GM19043 (cell line): Measurements from ENCODE around the gene SNTG2.
A peak's percentile ranks its signal among the peaks of the same experiment; 100 is the strongest.

Experiments used
- ATAC-seq: cut with Tn5 transposase; IDR thresholded peaks from one replicate; pipeline ENCODE4 v1.9.1; 2021; ENCODE audit warnings: low read depth; ENCODE audit not compliant: unreplicated experiment

Gene SNTG2

GRCh38 chr2:926259-926793 lies 24.3 kb upstream of the SNTG2 start:
- ATAC-seq = no peak

- ATAC-seq = no peak
Observed at GRCh38 chr2:926896-927295, 23.8 kb upstream of the SNTG2 start.

GRCh38 chr2:929011-929735 lies 21.5 kb upstream of the SNTG2 start:
- ATAC-seq = no peak

- ATAC-seq = no peak
Observed at GRCh38 chr2:929925-930324, 20.7 kb upstream of the SNTG2 start.

DNA sequence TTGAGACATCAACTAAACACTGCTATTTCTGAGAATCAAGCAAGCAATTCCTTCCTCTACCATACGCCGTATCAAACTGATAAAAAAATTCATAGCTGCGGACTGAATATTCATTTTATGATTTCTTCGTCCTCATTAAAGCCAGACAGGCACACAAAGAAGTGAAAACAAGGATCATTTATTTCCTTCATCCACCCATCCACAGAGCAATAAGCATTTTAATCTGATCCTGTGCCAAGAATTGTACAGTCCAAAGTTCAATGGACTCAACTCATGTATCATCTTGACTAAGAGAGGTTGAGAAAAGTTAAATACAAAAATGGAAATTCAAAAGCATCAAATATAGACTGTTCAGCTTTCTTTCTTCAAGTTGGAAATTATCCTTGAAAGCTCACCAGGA lies 19.7 kb upstream of the SNTG2 start:
- no peak for ATAC-seq

DNA sequence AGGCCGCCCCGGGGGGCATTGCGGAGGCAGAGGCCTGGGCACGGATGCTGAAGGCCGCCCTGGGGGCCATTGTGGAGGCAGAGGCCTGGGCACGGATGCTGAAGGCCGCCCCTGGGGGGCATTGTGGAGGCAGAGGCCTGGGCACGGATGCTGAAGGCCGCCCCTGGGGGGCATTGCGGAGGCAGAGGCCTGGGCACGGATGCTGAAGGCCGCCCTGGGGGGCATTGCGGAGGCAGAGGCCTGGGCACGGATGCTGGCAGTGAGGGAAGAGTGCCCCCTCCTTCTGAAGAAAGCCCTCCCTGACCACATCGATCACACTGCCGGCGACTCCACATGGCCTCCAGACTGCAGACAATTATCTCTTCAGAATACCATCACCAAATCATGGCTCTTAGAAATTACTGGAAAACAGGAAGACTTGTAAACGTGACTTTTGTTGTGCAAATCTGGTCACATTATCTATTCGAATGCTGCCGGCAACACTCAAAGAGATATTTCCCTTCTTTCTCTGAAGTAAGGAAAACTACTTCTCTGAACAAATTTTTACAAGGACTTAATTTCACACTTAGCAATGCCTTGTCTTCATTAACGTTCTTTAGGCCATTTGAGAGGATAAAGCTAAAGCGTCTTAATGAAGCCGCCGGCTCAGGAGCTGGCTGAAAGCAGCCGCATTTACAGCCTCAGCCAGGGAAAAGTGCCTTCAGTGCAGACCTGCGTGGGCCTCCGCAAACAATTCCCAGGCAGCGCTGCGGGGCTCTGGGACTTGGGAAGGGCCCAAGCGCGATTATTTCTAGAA lies 18.1 kb upstream of the SNTG2 start:
- no peak for ATAC-seq

DNA sequence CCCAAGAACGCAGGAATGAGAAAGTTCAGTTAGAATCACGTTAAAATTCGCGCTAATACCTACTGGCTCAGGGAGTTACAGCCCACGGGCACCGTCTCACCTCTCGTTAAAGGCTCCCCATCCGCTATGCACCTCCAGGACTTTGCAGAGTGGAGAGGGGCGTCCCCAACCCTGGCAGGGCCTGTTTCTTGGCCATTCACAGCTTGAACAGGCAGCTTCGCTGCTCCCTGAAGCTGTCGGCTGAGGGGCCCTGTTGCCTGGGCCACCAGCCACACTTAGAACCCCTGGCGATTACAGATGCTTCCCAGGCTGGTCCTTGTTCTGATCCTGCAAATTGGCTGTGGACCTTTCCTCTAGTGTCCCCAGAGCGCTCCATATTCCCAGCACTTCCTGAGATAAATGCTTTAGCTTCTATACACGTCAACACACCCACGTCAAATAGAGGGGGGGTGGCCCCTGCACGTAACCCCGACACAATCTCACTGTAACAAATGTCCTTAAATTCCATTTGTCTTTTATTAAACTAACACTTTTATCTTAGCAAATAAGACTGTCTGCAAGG lies 16.8 kb upstream of the SNTG2 start:
- no peak for ATAC-seq

DNA sequence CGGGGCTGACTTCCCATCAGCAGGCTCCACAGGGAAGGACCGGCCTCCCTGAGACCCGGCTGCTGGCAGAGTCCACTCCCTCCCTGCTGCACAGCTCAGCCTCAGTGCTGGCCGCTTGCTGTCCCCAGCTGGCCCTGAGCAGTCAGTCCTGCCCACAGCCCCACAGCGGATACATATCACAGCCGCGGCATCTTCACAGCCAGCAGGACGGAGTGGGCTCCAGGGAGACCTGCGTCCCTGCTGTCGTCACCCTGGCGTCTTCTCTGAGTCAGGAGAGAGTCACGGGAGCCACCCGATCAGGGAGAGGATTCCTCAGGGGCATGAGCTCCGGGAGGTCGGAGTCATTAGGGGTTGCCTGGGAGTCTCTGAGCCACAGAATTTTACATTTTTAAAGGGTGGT lies 13.1 kb upstream of the SNTG2 start:
- ATAC-seq = no peak

GRCh38 chr2:938181-939005 lies 12.3 kb upstream of the SNTG2 start:
- no peak for ATAC-seq

- no peak for ATAC-seq
Observed at GRCh38 chr2:939936-940601, 10.6 kb upstream of the SNTG2 start.

DNA sequence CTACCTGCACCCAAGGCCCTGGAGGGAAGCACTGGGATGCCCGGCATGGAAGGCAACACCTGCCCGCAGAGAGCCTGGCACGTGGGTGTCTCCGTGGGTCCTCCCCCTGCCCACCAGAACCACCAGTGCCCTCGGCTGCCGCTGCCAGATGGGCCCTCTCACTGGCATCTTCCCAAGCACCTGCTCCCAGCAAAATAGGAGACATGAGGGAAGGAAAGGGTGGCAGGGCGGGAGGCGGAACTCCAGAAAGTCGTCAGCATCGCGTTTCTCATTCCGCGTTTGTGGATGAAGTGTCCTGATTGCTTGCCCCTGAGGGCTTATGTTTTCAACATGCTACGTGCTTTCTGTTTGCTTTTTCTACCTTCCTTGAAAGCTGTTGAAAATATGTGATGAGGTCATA lies 8.8 kb upstream of the SNTG2 start:
- ATAC-seq = no peak

DNA sequence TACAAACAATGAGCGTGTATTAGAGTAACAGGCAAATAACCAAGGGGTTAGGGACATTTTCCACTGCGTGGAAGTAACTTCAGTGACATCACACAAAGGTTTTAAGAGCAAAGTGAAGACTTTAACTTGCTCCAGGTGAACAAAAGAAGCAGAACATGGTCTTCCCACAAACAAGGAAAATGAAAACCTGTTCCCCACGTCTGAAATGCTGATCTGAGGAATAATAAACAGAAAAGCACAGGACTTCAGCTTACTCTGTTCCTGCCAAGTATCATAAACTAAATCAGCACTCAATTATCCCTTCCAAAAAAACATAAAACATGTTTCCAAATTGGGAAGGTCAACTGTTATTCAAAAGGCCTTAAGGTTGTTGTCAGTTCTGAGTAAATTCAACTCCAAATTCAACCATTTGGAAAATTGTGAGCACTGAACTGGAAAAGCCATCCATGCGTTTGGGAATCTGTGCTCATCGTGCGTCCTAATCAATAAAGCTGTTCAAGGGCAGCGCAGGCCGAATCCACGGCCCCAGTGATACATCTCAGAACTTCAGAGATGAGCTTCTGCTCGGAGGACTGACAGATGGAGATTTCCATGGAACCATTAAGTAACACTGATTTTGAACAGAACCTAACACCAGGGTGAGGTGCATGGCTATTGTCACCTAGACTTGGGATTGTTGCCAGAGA lies 7.7 kb upstream of the SNTG2 start:
- ATAC-seq = no peak

GRCh38 chr2:943461-943797 lies 7.2 kb upstream of the SNTG2 start:
- ATAC-seq = no peak

- no peak for ATAC-seq
Observed at GRCh38 chr2:943821-944220, 6.8 kb upstream of the SNTG2 start.

DNA sequence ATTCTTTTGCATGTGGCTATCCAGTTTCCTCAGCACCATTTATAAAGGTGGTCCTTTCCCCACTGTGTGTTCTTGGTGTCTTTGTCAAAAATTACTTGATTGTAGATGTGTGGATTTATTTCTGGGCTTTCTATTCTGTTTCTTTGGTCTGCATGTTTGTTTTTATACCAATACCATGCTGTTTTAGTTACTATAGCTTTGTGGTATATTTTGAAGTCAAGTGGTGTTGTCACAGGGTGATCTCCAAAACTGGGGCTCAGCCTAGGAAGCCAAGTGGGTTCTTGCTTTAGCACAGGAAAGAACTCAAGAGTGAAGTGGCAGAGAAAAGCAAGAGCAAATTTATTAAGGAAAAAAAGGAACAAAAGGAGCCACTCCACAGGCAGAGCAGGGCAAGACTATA lies 6.0 kb upstream of the SNTG2 start:
- no peak for ATAC-seq

GRCh38 chr2:945104-945503 lies 5.5 kb upstream of the SNTG2 start:
- ATAC-seq = no peak

DNA sequence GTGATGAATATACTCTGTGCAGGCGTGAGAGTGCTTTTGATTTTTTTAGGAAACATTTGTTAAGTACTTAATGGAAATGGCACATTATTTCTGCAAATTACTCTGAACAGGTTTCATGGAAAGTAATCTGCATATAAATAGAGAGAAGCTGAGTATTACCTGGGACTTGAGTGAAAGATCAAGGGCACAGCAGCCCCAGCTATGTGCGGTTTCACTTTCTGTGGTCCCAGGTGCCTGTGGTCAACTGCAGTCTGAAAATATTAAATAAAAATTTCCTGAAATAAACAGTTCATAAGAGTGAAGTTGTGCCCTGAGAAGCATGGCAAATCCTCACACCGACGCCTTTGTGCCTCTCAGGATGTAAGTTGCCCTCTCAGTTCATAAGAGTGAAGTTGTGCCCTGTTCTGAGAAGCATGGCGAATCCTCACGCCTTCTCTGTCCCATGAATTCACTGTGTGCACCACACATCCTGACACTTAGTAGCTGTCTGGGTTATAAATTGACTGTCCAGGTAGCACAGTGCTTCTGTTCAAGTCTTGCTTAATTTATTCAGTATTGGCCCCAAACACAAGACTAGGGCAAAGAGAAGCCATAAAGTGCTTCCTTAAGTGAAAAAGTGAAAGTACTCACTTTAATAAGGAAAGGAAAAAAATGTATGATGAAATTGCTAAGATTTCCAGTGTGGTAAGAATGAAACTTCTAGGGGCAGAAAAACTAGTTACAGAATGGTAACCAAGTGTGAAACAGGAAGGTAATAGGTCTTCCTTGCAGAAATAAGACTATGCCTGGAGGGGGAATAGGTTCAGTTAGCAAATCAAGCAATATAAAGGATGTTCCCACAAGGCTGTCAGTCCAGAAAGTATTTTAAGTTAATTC lies 4.3 kb upstream of the SNTG2 start:
- ATAC-seq = peak; percentile 63

DNA sequence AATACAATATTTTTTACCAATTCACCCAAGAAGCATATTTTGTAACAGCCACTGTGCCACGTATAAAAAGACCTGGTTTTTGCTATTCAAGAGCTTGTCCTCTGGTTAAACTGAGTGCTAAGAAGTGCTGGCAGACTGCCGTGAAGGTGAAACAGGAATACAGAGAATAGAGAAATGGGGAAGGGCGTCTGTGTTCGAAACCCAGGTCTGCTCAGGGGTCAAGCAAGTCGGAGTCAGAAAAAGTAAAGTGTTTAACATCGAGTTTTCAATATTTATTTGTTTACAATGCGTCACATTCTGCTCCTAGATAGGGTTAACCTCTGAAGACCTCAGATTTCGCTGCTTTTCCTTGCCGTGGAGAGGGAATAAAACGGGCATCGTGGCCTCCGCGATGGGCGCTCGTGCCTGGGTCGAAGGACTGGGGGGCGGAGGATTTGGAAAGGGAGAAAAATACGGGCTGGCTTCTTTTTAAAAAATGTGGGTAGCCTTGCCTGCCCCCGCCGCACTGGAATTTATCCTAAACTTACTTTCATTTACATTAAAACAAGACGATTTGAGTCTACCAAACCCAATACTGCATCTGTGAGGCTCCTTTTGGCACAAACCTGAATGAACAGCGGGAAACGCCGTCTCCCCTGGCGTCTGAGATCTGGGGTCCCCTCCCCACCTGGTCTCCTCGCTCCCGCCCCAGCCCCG lies 1.1 kb upstream of the SNTG2 start:
- no peak for ATAC-seq
